ENCODE results near the gene E2F4.

GRCh38 chr16:67170949-67171649, 20.9 kb upstream of the E2F4 start:
- TF ChIP-seq, protein P1, sequence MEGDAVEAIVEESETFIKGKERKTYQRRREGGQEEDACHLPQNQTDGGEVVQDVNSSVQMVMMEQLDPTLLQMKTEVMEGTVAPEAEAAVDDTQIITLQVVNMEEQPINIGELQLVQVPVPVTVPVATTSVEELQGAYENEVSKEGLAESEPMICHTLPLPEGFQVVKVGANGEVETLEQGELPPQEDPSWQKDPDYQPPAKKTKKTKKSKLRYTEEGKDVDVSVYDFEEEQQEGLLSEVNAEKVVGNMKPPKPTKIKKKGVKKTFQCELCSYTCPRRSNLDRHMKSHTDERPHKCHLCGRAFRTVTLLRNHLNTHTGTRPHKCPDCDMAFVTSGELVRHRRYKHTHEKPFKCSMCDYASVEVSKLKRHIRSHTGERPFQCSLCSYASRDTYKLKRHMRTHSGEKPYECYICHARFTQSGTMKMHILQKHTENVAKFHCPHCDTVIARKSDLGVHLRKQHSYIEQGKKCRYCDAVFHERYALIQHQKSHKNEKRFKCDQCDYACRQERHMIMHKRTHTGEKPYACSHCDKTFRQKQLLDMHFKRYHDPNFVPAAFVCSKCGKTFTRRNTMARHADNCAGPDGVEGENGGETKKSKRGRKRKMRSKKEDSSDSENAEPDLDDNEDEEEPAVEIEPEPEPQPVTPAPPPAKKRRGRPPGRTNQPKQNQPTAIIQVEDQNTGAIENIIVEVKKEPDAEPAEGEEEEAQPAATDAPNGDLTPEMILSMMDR (IDR thresholded peaks at IDR 0.05; ENCODE audit: poor library complexity), result no peak
- no peak for TF ChIP-seq EZH2 (IDR thresholded peaks at IDR 0.05; ENCODE audit: borderline replicate concordance)
